AML-193 (cell line): ENCODE measurements around the gene ANKMY2.
"Not testable (repeated sequence)": the region's sequence is repeated elsewhere in the genome, so short reads cannot be mapped to it uniquely, and the experiment has no call there.

Experiments used
- DNase-seq, 2 experiments: peaks; one replicate each; lab custom pipeline; 2025; lab: John Stamatoyannopoulos, UW

ANKMY2 gene

DNA sequence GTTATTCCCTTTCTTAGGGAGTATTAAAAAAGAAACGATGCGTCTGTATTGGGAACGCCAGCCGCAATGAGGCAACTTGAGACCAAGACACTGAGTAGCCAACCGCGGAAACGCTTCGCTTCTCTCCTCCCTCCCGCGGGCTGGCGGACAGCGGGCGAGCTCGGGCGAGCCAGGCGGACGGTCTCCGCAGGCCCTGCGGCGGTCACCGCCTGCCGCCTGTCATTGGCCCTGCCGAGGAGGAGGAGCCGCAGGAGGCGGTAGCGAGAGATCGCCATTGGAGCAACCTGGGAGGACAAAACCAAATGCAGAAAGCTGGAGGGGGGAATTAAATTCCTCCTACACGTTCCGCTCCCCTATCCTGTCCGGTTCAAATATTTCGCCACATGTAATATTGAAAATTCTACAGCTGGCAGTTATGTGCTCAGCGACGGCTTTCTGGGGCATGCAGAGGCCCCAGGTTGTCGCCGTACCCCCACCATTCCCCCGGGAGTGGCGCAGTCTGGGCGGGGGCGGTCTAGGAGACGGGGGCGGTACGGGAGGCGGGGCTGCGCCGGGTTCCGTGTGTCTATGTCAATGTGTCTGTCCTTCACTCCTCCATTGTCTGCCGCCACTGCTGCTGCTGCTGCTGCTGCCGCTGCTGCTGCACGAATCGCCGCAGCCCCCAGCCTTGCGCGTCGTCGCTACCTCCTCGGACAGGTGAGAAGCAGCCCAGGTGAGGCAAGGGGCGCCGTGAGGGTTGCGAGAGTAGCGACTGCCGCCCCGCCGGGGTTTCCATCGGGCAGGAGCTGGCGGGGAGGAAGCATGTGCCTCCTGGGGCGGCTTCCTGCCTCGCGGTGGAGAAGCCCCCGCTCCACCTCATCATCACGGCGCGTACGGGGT is at the start of gene ANKMY2, which contains the start of gene BZW2:
ANKMY2 (minus strand) TSS at position 162 of the 879 bp plus-strand sequence. CDS start 181 bp downstream, outside the sequence.
BZW2 (plus strand) TSS at position 589 of the 879 bp plus-strand sequence. CDS start 19,263 bp downstream, outside the sequence.
- DNase-seq: peak; percentile 90 to 95

DNA sequence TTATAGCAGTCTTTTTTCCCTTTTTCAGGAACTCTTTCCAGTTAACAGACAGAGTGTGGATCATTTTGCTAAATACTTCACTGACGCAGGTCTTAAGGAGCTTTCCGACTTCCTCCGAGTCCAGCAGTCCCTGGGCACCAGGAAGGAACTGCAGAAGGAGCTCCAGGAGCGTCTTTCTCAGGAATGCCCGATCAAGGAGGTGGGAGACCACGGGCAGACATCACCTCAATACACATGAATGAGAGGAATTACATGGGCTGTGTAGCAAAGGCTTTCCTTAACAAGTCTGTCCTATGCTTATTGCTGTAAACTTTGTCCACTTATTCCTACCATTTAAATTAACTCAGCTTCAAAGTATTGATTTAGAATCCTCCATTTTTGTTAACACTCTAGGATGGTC is 49.3 kb upstream of the ANKMY2 start:
- no peak for DNase-seq

DNA sequence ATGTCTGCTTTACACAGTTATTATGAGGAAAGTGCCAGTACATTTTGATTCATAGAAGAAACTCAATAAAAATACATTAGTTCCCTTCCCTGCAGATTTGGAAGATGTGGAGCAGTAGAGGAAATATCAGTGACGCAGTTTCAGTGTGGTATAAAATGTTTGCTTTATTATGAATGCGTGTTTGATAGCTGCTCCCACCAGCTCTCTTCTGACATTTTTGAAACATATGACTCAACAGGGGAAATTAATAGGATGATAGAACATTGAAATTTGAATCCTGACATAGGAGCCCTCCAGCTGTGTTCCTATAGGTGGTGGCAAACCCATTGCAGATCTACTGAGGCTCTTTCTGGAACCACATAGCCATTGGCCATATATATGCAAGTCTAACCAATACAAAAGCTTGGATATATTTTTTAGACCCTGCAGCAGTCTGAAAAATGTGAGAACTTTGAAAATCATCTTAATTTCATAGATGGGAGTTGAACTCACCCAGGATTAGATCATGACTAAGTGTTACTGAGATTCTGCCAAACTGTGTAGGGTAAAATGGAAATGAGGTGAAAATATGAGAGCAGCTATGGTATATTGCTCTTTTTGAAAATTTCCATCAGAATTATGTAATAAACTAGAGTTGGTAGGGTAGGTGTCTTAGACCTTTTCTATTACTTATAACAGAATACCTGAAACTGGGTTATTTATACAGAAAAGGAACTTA is 48.2 kb upstream of the ANKMY2 start:
- DNase-seq: no peak

DNA sequence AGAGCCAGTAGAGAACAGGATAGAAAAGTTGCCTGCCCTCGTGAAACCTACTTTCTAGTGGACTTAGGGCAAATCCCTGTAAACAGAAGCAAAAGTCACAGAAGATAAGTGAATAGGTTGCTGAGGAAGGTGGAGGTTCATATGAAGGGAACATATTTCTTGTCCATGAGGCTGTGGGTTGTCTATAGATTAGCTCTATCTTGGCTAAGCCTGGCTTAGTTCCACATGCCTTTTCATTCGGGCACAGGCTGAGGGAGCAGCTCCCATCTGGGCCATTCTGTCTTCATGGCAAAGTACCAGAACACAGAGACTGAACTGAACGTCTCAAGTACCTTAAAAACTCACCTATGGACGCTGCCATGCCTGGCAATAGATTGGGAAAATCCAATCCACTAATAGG is 45.7 kb upstream of the ANKMY2 start:
- no peak for DNase-seq

DNA sequence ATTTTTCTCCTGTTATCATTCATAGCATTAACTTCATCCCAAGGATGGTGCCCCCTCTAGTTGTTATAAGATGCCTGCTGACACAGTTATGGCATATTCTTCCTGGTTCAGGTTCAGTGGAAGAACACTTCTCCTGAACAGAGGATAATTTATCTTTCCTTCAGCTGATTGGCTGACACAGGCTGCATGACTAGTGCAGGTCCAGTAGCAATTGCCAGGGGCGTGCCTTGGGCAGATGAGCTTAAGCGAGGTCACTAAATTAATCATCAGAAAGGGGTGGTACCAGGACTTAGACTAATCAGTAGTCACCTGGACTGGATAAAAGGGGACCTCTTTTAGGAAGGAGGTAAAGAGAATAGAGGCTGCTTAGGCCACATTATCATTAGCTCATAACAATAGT is 42.7 kb upstream of the ANKMY2 start:
- no peak for DNase-seq

DNA sequence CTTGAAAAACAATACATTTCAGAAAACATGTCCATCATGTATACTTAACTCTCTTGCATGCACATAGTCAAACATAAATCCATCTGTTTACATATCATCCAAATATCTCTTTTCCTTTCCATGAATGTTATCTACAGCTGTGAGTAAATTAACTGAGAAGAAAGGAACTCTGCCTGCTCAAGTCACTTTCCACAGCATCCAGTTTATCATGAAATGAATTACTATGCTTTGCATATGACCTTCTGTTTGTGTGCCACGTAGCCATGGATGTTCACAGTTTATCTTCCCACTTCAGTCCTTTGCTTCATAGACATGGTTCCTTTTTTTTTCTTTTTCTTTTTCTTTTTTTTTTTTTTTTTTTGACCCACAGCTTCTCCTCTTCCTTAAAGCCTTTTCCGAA is 40.0 kb upstream of the ANKMY2 start:
- no peak for DNase-seq

DNA sequence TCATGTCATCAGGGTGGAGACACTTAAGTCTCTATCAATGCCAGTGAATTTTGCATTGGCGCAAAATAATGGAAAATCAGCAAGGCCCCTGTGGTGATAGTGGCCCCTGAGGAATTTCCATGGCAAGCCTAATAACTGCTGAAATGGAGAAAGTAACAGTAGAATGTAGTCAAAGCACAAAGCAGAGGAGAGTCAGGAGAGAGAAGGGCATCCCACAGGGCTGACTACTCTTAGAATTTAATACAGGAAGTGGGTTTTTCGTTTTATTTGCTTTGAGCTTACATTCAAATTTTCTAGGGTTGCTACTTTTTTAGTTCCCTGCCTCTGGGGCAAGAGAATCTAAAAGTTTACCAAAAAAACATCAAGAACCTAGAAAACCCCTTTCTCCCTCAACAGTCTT is 39.4 kb upstream of the ANKMY2 start:
- no peak for DNase-seq

DNA sequence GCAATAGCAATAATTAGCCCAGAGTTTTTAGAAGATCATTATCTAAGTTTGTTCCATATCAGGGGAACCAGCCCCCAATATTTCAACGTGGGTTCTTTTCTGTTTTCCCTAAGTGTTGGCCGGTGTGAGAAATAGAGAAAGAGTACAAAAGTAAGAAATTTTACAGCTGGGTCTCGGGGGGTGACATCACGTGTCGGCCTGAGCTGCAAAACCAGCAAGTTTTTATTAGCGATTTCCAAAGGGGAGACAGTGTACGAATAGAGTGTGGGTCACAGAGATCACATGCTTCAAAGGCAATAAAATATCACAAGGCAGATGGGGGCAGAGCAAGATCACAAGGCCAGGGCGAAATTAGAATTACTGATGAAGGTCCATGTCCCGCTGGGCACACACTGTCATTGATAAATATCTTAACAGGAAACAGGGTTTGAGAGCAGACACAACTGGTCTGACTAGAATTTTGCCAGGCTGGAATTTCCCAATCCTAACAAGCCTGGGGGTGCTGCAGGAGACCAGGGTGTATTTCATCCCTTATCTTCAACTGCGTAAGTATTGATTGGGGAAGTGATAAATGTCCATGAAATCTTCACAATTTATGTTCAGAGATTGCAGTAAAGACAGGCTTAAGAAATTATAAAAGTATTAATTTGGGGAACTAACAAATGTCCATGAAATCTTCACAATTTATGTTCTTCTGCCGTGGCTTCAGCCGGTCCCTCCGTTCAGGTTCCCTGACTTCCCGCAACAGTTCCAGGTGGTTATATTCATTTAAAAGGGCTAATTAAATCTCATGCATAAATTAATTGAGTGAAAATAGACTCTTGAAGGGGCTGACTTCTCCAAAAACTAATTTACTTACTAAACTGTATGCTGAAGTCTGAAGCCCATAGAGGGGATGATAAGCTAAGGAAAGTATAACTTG is 33.4 kb upstream of the ANKMY2 start:
- not testable (repeated sequence) for DNase-seq

DNA sequence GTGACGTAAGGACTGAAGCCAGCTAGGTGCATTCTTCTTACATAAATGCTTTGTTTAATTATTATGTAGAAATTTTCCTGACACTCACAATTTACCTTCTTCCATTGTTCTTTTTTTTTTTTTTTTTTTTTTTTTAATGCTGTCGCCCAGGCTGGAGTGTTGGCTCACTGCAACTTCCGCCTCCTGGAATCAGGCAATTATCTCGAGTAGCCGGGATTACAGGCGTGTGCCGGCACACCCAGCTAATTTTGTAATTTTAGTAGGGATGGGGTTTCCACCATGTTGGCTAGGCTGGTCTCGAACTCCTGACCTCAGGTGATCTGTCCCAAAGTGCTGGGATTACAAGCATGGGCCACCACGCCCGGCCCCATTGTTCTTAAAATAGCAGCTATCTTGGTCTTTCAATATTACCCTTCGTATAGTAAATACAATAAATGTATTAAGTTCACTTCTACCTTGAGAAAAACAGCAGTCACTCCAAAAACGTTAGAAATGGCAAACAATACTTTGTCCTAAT is 32.5 kb upstream of the ANKMY2 start:
- DNase-seq: no peak

DNA sequence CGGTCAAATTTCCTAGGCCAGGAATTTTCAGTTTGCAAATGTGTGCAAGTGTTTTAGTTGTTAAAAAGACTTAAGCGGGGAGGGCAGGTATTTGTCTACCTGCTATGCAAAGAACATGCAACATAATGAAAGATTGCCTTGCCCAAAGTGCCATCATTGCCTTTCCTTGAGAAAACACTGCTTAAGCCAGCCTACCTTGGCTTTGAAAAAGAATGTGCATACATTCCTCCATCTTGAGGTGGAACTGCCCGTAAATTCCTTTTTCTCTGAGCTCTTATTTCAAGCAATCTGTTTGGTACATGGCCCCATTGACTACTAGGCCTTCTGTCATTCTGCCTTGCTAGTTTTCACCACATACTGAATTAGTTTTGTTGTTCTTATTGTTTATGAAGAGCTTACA is 29.7 kb upstream of the ANKMY2 start:
- no peak for DNase-seq

DNA sequence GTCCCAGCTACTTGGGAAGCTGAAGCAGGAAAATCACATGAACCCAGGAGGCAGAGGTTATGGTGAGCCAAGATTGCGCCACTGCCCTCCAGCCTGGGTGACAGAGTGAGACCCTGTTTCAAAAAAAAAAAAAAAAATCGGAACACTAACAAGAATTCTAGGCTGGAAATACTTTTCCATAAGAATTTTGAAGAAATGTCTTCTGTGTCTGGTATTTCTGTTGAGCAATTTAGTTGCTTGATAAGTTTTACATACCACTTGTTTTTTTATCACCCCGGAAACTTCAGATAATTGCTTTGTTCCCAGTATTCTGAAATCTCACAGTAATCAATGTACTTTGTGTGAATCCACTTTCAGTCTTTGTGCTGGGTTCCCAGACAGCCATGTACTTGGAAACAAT is 26.3 kb upstream of the ANKMY2 start:
- DNase-seq: no peak

DNA sequence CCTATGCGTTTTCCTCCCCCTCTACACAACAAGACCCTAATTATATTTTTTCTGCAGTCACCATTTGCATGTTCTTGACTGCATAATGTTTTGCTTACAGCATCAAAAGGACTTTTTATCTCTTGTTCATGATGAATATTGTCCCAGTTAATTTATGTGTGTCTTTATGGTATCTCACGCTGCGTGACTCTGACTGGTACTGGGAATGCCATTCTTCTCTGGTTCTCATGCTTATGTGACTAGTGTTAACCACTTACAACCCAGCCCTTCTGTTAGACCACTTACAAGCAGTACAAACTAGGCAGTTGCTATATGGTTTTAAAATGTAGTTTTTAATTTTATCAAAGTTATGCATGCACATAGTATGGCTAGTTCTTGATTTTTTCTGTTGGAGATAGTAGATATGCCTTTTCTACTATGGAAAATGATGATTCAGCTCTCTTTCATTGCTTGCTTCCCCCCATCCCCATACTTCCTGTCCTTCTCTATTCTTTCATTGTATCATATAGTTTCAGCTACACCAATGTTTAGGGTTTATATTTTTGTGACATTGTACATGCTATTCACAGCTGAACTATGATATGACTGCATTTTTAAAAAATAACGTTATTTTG is 25.3 kb upstream of the ANKMY2 start:
- DNase-seq: no peak

DNA sequence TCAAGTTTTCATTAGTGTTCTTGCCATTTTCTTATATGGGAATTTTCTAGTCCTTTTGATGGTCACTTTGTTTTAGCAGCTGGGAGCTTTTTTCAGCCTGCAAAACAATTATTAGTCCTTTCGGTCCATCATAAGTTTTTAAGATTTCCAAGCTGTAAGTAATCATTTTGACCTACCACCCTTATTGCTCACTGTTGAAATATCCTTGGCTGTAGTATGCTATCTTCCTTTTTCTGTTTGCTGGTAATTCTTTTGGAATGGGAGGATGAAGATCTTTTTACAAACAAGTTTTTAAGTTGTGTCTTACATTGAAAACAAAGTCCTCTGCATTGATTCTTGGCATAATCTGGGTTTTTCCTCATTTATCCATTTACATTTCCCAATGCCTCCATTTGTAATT is 24.5 kb upstream of the ANKMY2 start:
- DNase-seq: no peak

DNA sequence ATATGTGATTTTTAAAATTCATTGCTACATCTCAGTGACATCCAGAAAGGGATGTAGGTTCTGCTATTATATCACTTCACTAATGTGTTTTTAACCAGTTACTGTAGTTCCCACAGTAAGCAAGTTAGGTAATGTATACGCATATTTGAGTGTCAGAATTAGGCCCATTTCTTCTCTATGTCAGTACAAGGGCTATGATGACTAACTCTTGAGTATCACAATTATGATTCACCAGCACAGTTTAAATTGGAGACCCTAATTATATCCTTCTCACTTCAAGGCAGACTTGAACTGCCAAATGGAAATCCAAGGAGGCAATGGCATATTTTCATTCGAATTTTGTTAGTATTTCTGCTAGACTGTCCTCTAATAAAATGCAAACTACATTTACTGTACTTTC is 24.0 kb upstream of the ANKMY2 start:
- no peak for DNase-seq

DNA sequence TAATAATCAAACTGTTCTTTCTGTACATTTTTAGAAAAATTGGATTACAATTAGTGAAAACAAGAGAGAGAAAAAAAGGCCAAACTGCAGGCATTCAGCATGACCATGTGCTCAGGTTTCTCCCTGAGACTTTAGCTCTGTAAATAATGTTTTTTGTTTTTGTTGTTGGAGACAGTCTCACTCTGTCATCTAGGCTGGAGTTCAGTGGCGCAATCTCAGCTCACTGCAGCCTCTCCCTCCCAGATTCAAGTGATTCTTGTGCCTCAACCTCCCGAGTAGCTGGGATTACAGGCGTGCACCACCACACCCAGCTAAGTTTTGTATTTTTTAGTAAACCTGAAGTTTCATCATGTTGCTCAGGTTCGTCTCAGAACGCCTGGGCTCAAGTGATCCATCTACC is 23.4 kb upstream of the ANKMY2 start:
- DNase-seq: no peak

DNA sequence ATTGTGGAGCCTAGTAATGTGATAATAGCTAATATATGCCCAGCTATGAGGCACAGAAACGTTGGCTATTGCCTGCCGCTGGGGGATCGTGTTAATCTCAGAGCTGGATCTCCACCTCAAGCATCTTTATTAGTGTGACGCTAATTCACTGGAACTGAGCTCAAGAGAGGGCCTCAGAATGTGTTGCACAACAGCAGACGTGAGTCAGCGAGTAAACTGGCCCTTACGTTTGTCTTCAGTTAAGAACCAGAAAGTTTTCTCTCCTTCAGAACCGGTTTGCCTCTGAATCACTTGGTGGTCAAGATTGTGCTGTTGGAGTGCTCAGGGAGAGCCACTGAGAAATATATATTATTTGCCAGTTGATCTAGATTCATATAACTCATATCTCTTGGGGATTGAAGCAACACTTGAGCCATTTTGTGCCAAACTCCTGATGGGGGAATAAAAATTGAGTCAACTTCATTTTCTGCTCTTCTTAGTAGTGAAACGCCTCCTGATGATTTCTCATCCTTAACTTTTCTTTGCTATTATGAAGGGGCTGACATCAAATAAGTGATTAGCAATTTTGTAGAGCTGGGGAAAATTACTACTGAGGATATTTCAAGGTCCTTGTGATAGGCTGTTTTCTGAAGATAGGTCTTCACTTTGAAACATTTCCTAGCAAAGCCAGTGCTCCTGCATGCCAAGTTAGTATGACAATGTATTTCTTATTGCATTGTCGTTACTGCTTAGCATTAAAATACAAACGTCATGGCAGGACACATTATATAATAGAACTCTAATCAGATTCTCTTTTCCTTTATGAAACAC is 22.7 kb upstream of the ANKMY2 start:
- DNase-seq: peak; percentile 71 to 86

DNA sequence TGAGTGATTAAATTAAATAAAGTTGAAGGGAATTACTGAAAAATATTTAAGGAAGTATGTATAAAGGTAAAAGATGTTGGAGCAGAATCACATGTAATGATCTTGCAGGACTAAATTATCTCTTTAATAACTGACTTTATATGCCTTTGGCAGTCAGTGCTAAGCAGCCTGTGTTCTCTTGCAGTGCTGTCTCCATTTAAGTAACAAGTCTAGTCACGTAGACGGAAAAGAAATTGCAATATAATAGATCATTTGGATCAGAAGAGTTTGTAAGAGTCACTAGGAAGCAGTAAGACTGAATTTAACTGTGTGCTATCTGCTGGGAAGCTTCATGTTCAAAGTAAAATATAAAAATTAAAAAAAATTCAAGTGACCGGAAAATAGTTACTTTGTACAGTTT is 21.8 kb upstream of the ANKMY2 start:
- DNase-seq: no peak

DNA sequence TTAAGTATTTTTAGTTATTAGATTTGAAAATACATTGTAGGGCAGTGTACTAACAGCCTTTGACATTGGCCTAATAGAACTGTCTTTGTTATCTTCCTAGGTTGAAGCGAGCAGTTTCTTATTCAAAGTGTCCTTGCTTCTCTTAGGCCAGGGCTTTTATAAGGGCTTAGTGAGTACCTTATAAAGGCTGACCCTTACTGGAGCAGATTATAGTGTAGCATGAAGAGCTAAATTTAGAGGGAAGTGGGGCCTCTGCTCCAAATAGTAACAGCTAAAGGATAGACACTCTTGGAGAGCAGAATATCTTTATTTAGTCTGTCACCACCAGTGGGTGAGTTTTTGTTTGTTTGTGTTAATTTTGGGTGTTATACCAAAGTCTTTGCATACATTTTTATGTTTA is 16.4 kb upstream of the ANKMY2 start:
- DNase-seq: no peak

DNA sequence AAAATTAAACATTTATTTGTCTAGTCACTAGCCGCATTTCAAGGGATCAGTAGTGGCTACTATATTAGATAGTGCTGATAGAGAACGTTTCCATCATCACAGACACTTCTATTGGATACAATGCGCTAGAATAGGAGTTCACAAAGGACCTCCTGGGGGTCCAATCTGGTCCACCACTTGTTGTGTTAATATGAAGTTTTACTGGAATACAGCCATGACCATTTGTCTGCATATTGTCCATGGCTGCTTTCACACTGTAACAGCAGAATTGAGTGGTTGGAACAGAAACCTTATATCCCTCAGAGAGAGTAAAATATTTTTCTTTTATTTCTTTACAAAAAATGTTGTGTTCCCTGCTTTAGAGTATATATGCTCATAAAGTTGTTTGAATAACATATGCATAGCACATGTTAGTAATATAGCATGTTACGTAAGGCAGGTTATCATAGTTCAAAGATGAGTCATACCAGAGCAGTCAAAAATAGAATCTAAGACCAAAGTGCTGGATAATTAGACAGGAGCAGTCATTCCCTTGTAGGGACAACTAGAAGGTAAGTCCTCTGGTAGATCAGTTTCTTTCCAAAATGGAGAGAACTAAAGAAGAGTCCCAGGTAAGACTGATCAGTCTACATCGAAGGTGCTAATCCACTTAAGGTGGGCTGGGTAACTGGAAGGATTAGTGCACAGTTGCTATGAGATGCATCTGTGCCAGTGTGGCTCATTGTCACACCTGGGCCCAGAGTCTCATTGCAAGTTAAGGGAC is 15.3 kb upstream of the ANKMY2 start:
- DNase-seq: peak; percentile 17 to 44
